AG04449 (cell line): Measurements from ENCODE around the gene RPS4Y2.

ENCODE experiments used
- CTCF ChIA-PET: fragments of 350-600 bp; formaldehyde crosslinking; extraction: SDS; loops from one replicate; lab custom pipeline; 2021; ENCODE audit warnings: antibody characterized with exemption; lab: Yijun Ruan, JAX
- POLR2A ChIA-PET: fragments of 400-600, 350-600 bp; formaldehyde crosslinking; extraction: SDS; loops from one replicate; lab custom pipeline; 2020; ENCODE audit warnings: antibody characterized with exemption, inconsistent platforms; lab: Yijun Ruan, JAX
- DNase-seq: peaks from one replicate; pipeline ENCODE4 v3.0.0-alpha.2; 2010; ENCODE audit warnings: low read depth, low spot score
- H3K4me3 ChIP-seq: 2 replicates; pipeline ENCODE4 v1.5.1; 2011; ENCODE audit warnings: low read depth, mild to moderate bottlenecking, control low read depth, low read length
- TF ChIP-seq, protein P1 (sequence below): IDR thresholded peaks from one replicate; pipeline ENCODE4 v1.5.1; 2011; ENCODE audit warnings: mild to moderate bottlenecking, moderate library complexity, low read length, control low read depth, inconsistent platforms; ENCODE audit not compliant: insufficient read depth; ENCODE audit errors: missing control alignments

The RPS4Y2 gene

DNA sequence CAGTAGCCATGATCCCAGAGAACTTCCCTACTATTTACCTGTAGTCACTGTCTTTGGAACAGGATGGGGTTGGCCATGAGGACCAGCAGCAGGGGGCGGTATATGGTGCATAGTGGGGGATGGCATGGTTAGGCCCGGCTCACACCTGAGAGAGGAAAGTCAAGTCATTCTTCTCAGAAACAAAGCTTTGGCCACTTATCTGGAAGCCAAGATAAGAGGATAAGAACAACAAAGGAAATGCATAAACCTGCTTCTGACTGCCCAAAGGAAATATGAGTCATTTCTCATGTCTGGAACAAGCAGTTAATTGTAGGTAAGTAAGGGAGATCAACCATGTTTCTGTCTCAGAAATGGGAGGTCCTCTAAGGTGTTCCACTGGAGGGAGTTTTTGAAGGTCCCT, 10.8 kb upstream of the RPS4Y2 start:
- CTCF ChIA-PET = no interaction called here
- POLR2A ChIA-PET = no interaction called here
- no peak overlapping the region for H3K4me3 ChIP-seq
- TF ChIP-seq, protein P1, sequence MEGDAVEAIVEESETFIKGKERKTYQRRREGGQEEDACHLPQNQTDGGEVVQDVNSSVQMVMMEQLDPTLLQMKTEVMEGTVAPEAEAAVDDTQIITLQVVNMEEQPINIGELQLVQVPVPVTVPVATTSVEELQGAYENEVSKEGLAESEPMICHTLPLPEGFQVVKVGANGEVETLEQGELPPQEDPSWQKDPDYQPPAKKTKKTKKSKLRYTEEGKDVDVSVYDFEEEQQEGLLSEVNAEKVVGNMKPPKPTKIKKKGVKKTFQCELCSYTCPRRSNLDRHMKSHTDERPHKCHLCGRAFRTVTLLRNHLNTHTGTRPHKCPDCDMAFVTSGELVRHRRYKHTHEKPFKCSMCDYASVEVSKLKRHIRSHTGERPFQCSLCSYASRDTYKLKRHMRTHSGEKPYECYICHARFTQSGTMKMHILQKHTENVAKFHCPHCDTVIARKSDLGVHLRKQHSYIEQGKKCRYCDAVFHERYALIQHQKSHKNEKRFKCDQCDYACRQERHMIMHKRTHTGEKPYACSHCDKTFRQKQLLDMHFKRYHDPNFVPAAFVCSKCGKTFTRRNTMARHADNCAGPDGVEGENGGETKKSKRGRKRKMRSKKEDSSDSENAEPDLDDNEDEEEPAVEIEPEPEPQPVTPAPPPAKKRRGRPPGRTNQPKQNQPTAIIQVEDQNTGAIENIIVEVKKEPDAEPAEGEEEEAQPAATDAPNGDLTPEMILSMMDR = no peak
- DNase-seq = no peak

DNA sequence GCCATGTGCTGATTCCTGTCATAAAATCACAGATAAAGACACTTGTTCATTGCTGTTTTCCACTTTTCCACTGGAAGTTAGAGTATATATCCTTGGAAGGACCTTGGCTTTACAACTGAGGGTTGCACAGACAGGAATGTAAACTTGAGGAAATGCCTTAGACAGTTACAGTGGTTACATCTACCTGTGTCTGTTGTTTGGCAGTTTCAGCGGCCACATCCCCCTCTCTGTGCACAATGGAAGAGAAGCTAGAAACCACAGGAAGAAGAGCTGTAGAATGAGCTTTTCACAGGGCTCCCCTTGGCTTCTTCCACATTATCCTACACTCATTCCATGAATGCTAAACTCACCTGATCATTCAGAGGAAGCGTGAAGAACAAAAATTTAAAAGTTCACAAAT, 9.0 kb upstream of the RPS4Y2 start:
- no peak overlapping the region for H3K4me3 ChIP-seq
- ChIA-PET CTCF (no interaction called here), POLR2A (no interaction called here)
- DNase-seq = no peak
- TF ChIP-seq, protein P1 = no peak

DNA sequence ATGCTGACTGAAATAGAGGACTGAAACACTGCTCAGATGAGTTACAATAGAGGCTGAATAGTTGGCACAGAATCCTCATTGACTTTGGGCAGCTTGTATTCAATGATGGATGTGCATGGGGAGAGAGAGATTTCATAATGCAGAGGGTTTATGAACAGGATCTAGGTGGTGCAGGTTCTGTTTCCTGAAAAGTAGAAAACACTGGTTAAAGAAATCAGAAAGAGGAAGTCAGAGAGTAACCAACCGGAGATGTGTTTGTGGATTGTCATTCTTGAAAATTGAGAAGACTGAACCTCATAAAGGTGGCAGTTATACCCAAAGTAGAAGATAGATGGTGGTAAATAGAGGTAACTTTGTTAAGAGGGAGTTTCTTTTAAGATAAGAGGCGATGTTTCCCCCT, 8.0 kb downstream of the RPS4Y2 start:
- no peak overlapping the region for H3K4me3 ChIP-seq
- ChIA-PET CTCF (no interaction called here), POLR2A (no interaction called here)
- DNase-seq = no peak
- TF ChIP-seq, protein P1 = no peak

DNA sequence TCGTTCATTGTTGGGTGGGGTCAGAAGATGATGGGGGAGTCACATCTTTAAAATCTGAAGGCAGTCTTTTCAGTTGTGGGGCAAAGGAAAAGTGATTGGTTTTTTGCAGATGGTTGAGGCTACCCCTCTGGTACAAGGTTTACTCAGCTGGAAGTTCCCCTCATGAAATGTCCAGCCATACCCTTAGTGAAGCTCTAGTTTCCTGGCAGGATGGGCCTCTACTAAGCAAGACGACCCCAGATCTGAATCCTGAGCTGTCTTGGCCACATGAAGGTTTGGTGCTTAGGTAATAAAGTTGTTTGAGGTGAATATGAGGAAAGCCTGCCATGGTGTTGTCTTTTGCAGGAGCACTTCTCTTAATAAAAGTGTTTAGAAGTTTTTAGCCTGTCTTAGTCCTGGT, 9.2 kb downstream of the RPS4Y2 start:
- POLR2A ChIA-PET = no interaction called here
- TF ChIP-seq, protein P1 = no peak
- DNase-seq = no peak
- CTCF ChIA-PET = no interaction called here
- H3K4me3 ChIP-seq = no peak overlapping the region

DNA sequence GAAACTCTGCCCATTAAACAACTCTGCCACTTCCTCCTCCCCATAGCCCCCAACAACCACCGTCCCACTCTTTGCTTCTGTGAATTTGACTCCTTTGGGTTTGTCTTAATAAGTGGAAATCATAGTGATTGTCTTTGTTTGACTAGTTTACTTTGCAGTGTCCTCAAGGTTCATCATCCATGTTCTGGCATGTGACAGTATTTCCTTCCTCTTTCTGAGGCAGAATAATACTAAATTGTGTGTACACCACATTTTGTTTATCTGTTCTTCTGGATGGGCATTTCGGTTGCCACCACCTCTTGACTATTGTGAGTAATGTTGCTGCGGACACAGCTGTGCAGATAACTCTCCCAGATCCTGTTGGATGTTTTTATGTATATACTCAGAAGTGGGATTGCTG, 14.8 kb downstream of the RPS4Y2 start:
- TF ChIP-seq, protein P1 = no peak
- H3K4me3 ChIP-seq = no peak overlapping the region
- no peak for DNase-seq
- CTCF ChIA-PET = no interaction called here
- POLR2A ChIA-PET = no interaction called here

DNA sequence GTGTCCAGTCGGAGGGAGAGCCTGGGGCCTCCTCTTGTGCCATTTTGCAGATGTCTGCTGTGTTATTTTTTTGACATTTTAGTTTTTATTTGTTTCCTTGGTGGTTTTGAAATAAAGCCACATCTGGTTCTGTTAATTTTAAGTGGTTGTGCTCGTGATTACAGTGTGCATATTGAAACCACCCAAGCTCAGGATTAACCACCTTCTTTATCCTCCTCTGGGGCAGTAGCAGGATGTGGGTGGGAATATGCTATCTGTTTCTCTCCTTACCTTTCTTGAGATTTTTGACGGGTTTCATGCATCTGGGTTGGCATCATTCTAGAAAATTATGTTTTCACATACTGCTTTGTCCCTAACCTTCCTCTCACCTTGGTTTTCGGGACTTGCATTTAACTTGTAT, 20.2 kb downstream of the RPS4Y2 start:
- CTCF ChIA-PET = no interaction called here
- POLR2A ChIA-PET = no interaction called here
- no peak overlapping the region for H3K4me3 ChIP-seq
- no peak for DNase-seq
- TF ChIP-seq, protein P1 = no peak
